Measurements from ENCODE around the gene CD84.

- TF ChIP-seq, protein P1, sequence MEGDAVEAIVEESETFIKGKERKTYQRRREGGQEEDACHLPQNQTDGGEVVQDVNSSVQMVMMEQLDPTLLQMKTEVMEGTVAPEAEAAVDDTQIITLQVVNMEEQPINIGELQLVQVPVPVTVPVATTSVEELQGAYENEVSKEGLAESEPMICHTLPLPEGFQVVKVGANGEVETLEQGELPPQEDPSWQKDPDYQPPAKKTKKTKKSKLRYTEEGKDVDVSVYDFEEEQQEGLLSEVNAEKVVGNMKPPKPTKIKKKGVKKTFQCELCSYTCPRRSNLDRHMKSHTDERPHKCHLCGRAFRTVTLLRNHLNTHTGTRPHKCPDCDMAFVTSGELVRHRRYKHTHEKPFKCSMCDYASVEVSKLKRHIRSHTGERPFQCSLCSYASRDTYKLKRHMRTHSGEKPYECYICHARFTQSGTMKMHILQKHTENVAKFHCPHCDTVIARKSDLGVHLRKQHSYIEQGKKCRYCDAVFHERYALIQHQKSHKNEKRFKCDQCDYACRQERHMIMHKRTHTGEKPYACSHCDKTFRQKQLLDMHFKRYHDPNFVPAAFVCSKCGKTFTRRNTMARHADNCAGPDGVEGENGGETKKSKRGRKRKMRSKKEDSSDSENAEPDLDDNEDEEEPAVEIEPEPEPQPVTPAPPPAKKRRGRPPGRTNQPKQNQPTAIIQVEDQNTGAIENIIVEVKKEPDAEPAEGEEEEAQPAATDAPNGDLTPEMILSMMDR (IDR thresholded peaks at IDR 0.05) = no peak
- no peak for TF ChIP-seq POLR2A (IDR thresholded peaks at IDR 0.05)
Observed at GRCh38 chr1:160539990-160540858, 39.1 kb downstream of the CD84 start.
